ENCODE measurements around the gene ALOX5AP.

Gene ALOX5AP

DNA sequence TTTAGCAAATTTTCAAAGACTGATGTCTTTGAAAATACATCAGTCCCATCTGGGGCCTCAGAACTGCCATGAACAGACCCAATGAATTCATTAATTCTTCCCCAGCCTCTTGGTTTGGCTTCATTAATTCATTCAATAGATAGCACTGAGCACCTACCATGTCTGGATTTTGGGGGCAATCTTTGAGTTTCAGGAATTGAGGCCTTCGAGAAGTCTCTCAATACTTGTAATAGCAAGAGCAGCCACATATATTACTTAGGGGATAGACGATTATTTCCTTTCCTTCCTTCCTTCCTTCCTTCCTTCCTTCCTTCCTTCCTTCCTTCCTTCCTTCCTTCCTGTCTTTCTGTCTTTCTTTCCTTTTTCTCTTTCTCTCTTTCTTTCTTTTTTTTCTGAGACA is 64.8 kb downstream of the ALOX5AP start:
- DNase-seq, result no peak

DNA sequence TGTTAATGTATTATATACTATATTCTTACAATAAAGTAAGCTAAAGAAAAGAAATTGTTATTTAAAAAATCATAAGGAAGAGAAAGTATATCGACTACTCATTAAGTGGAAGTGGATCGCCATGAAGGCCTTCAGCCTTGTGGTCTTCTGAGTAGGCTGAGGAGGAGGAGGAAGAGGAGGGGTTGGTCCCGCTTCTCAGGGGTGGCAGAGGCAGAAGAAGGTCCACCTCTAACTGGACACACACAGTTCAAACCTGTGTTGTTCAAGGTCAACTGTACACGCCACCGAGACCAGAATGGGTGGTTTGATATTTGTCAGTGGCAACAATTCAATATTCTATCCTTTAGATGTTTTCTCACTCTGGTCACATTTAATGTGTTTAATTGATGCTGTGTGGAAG is 67.2 kb downstream of the ALOX5AP start:
- DNase-seq, result no peak

DNA sequence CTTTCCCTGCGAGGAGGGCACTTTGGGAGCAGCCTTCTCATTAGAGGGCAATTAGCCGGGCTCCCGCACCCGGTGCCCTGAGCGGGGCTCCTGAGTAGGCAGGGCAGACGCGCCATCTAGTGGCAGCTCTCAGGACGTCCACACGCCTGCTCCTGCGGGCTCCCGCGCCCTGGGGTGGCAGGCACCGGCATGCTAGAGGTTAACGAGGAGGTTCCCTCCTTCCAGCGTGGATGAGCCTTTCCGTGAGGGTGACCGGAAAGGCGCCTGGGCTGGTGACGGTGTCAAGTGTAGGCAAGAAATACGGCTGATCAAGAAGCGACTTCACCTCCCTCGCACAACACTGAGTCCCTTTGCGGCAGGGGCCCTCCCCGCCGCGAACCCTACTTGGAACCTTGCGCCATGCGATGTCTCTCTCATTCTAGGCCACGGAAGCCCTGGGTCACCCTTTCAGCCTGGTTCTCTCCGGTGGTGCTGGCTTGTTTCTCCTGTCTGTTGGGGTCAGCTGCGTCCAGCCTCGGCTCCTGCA is 67.7 kb downstream of the ALOX5AP start:
- peak; percentile 64 for DNase-seq

DNA sequence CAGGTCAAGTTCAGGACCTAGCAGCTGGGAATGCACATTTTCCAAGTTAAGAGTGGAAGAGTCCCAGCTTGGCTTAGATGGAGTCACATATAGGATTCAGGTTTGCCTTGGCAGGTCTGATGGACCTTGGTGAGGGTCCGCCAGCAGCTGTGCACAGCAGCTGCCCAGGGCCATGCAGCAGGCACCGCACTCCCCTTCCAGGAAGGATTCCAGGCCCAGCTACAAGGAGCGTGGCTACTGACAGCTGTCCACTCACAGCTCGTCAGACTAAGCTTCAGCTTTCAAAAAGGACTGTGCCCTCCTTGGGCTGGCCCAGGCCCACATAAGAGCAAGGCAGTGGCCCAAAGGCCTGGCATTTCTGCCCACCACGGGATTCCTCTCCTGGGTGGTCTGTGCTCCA is 68.4 kb downstream of the ALOX5AP start:
- DNase-seq, result no peak

DNA sequence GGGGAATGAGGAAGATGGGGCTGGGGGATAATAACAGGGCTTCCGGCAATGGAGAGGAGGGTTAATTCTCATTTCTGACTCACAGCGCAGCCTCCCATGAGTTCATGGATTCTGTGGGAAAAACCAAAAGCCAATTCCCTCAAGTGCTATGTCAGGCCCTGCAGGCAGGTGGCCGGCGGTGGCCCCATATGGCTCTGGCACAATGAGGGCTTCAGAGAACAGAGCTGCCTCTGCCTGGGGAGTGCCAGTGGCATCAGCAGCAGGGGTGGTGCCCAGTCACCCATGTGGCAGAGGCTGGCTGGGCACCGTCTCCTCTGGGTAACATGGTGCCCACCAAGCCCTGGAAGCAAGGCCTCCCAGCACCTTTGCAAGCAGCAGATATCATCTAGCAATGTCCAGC is 69.1 kb downstream of the ALOX5AP start:
- no peak for DNase-seq

DNA sequence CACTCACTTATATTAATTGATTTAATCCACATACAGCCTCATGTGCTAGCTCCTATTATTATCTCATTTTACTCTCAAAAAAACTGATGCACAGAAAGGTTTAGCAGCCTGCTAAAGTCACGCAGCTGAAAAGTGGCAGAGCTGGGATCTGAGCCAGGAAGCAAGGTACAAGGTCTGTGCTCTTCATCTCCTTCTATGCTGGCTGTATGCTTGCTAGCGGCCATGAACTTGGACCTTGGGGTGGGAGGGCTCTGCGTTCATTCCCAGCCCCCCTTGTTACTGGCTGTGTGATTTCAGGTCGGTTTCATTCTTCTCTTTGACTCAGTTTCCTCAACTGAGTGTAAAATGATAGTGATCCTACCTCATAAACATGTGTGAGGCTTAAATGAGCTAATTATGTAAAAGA is 69.8 kb downstream of the ALOX5AP start:
- no peak for DNase-seq

DNA sequence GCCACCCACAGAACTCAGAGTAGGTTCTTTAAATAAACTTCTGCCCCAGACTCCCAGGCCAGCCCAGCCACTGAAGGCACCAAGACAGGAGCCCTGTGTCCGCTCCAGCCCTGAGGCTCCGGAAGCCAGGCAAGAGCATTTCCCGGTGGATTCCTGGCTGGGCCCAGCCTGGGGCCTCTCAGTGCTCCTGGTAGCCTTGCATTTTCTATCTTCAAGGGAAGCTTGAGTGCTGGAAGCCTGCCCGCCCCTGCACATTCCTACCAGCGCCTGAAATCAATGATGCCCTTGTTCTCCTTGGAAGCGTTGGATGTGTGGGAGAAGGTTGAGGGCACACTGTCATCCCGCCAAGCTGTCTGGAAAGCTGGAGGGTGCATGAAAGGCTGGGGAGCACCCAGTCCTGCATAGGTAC is 70.3 kb downstream of the ALOX5AP start:
- no peak for DNase-seq

DNA sequence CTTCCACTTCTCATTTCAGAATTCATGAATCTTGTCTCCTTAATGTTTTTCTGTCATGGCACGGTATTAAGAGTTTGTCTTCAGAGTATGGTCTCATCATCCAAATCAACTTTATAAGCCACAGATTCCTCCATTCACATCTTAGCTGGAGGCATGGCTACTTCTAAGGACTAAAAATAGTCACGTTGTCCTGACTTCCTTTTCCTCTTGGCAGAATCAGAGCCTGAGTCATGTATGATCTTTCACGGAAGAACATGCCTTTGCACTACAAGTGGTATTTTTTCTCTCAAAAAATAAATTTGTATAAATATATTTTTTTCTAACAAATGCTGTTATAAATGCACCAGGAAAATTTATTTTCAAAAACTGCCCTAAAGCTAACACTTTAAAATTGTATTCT is 71.4 kb downstream of the ALOX5AP start:
- DNase-seq, result peak; percentile 82

DNA sequence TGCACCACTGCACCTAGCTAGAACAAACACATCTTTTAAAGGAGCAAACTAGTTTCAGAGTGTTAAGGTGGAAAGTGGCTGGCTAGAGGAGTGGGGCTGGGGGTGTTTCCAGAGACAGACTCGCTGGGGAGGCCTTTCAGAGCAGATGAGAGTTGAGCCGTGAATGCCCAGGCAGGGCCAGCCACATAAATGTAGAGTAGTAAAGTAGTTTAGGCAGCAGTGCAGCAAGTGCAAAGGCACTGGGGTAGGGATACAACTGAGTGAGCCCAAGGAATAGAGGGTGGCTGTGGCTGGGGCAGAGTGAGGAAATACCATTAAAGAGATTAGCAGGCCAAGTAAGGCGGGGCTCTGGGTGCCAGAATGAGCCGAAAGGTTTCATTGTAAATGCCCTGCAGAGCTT is 72.0 kb downstream of the ALOX5AP start:
- no peak for DNase-seq

DNA sequence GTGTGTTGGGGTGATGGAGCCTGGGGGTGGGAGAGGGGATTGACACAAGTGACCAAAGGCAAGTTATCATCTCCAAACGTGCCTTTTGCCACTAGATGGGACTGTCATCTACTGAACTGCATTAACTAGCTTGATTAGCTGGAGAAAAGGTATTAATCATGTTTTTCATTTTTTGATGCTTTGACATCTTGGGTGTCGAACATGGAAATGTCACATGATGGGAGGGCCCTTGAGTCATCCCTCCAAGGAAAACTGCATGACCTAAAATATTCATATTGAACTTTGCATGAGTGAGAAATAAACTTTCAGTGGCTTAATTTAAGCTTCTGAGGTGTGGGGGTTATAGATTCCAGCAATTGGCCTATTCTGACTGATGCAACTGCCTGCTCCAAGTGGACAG is 73.3 kb downstream of the ALOX5AP start:
- DNase-seq, result no peak

DNA sequence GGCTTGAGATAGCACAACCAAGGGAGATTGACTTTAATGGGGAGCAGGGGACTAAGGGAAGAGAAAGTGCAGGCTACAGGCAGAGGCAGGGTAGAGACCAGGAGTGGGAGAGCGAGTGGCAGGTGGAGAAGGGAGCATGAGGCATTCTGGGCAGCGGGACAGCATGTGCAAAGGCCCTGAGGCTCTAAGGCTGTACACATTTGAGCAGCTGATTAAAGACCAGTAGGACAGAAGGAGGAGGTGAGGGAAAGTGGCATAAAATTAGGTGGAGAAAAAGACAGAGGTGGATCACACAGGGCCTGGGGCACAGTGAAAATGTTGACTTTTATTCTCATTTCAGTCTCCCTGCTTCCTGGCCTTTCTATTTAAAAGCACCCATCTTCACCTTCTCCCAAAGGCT is 74.4 kb downstream of the ALOX5AP start:
- DNase-seq, result no peak

DNA sequence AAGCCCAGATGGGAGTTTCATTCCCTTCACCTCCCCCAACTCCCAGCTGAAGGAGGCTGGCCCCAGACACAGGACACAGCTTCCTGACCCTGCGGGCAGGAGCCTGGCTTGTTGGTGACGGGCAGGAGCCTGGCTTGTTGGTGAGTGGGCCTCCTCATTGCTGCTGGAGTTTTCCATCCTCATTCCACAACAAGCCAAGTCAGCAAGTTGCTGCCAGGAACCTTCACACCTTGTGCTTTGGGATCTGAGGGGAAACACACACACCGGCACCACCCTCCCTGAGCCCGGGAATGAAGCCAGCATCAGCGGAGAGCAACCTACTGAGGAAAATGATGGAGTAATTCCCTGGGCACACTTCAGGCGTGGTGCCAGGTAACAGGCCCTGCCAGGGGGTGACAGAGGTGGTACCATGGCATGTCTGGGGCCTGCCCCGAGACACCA is 74.9 kb downstream of the ALOX5AP start:
- DNase-seq, result no peak

DNA sequence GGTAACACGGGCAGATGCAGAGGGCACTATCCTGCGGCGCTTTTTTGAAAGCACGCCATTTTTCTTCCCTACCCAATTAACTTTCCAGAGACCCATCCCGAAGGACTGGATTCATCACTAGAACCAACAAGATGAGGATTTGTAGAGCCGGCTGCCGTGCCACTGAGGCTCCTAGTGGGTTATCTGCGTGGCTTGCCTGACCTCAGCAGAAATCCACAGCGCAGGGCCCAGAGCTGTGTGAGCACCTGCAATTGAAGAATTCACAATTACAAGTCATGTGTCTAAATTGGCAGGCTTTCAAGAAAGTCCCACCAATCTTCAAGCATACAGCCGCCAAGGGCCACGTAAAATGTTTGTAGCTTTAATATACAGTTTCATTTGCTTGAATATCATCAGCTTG is 75.5 kb downstream of the ALOX5AP start:
- no peak for DNase-seq

Measured in HCEC 1CT (cell line).